Subcutaneous abdominal adipose tissue (tissue), 5 donors: ENCODE results near the gene GSN.

ENCODE experiments used
- H3K27ac ChIP-seq: one replicate; pipeline ENCODE4 v1.7.0; 2013; ENCODE audit warnings: low read depth, mild to moderate bottlenecking, inconsistent platforms, low read length, moderate library complexity
- H3K27me3 ChIP-seq, 5 donors: one replicate each; pipeline ENCODE4 v1.7.0; 2013; ENCODE audit warnings: low read length in 5 of 5, inconsistent platforms in 1 of 5; ENCODE audit not compliant: control insufficient read depth in 5 of 5, insufficient read depth in 4 of 5
- H3K36me3 ChIP-seq, 5 donors: one replicate each; pipeline ENCODE4 v1.7.0; 2013; ENCODE audit warnings: low read length in 5 of 5; ENCODE audit not compliant: control insufficient read depth in 5 of 5, insufficient read depth in 5 of 5
- H3K4me1 ChIP-seq, 5 donors: one replicate each; pipeline ENCODE4 v1.7.0; 2013; ENCODE audit warnings: low read length in 5 of 5, mild to moderate bottlenecking in 3 of 5, moderate library complexity in 1 of 5; ENCODE audit not compliant: control insufficient read depth in 5 of 5, insufficient read depth in 5 of 5
- H3K4me3 ChIP-seq, 5 donors: one replicate each; pipeline ENCODE4 v1.7.0; 2013; ENCODE audit warnings: low read length in 5 of 5, low read depth in 1 of 5
- H3K9ac ChIP-seq, 5 donors: one replicate each; pipeline ENCODE4 v1.7.0; 2013; ENCODE audit warnings: low read length in 5 of 5, mild to moderate bottlenecking in 4 of 5, moderate library complexity in 3 of 5
- H3K9me3 ChIP-seq, 5 donors: one replicate each; pipeline ENCODE4 v1.7.0; 2013; ENCODE audit warnings: low read length in 5 of 5; ENCODE audit not compliant: control insufficient read depth in 5 of 5
- donor health status: healthy.
- donor health status: healthy.
- donor health status: healthy.
- donor health status: healthy.
- donor health status: healthy.

Gene GSN

GRCh38 chr9:121358751-121359150 lies 90.8 kb downstream of the GSN start:
- peaks cover 11 to 26% (median 16%) of the 10 kb centered on the region in 5 donors for H3K36me3 ChIP-seq
- H3K4me1 ChIP-seq, result peaks cover 11 to 79% (median 60%) of the 10 kb centered on the region in 5 donors
- peak overlapping the region; percentile 62 for H3K27ac ChIP-seq
- no peaks in the 10 kb centered on the region for H3K27me3 ChIP-seq
- H3K9ac ChIP-seq, result peak overlapping the region in 3 of 5 donors; percentile 0 to 28 (median 4)
- peak overlapping the region in 1 of 5 donors; percentile 27 for H3K4me3 ChIP-seq
- H3K9me3 ChIP-seq, result no peaks in the 10 kb centered on the region

- peaks cover 12 to 81% (median 63%) of the 10 kb centered on the region in 5 donors for H3K4me1 ChIP-seq
- H3K27ac ChIP-seq, result peak overlapping the region; percentile 62
Measured at GRCh38 chr9:121359351-121360294, 91.7 kb downstream of the GSN start.

GRCh38 chr9:121360601-121361374 lies 92.8 kb downstream of the GSN start:
- no peaks in the 10 kb centered on the region for H3K27me3 ChIP-seq
- H3K4me1 ChIP-seq, result peaks cover 15 to 84% (median 74%) of the 10 kb centered on the region in 5 donors
- no peak overlapping the region for H3K4me3 ChIP-seq
- peaks cover 3 to 10% (median 5%) of the 10 kb centered on the region in 5 donors for H3K36me3 ChIP-seq
- peak overlapping the region in 3 of 5 donors; percentile 11 to 63 (median 56) for H3K9ac ChIP-seq
- H3K9me3 ChIP-seq, result no peaks in the 10 kb centered on the region
- peak overlapping the region; percentile 81 for H3K27ac ChIP-seq

More at GRCh38 chr9:121359351-121360294, 91.7 kb downstream of the GSN start:
- Histone ChIP-seq H3K27me3 (no peaks in the 10 kb centered on the region), H3K4me3 (no peak overlapping the region), H3K9ac (no peak overlapping the region), H3K9me3 (no peaks in the 10 kb centered on the region), H3K36me3 (peaks cover 4 to 18% (median 10%) of the 10 kb centered on the region in 5 donors)

GRCh38 chr9:121362813-121363621 lies 95.1 kb downstream of the GSN start:
- Histone ChIP-seq H3K27ac (peak overlapping the region; percentile 95), H3K4me1 (peaks cover 17 to 94% (median 92%) of the 10 kb centered on the region in 5 donors), H3K9ac (peak overlapping the region in 4 of 5 donors; percentile 42 to 88 (median 60)), H3K36me3 (peaks cover 0 to 8% (median 0%) of the 10 kb centered on the region in 5 donors), H3K9me3 (no peaks in the 10 kb centered on the region), H3K4me3 (peak overlapping the region in 2 of 5 donors; percentile 21 to 28), H3K27me3 (no peaks in the 10 kb centered on the region)

- H3K9ac ChIP-seq, result peak overlapping the region in 4 of 5 donors; percentile 6 to 88 (median 47)
- peak overlapping the region; percentile 95 for H3K27ac ChIP-seq
- peaks cover 17 to 94% (median 92%) of the 10 kb centered on the region in 5 donors for H3K4me1 ChIP-seq
Measured at GRCh38 chr9:121363622-121363961, 95.6 kb downstream of the GSN start.

GRCh38 chr9:121364077-121364476 lies 96.1 kb downstream of the GSN start:
- H3K27ac ChIP-seq, result peak overlapping the region; percentile 95
- peak overlapping the region; percentile 4 to 88 (median 35) for H3K9ac ChIP-seq
- H3K9me3 ChIP-seq, result no peaks in the 10 kb centered on the region
- H3K27me3 ChIP-seq, result no peaks in the 10 kb centered on the region
- peaks cover 0 to 8% (median 0%) of the 10 kb centered on the region in 5 donors for H3K36me3 ChIP-seq
- peaks cover 14 to 94% (median 87%) of the 10 kb centered on the region in 5 donors for H3K4me1 ChIP-seq
- H3K4me3 ChIP-seq, result peak overlapping the region in 1 of 5 donors; percentile 5

More at GRCh38 chr9:121363622-121363961, 95.6 kb downstream of the GSN start:
- H3K27me3 ChIP-seq, result no peaks in the 10 kb centered on the region
- H3K9me3 ChIP-seq, result no peaks in the 10 kb centered on the region
- H3K36me3 ChIP-seq, result peaks cover 0 to 8% (median 0%) of the 10 kb centered on the region in 5 donors
- H3K4me3 ChIP-seq, result no peak overlapping the region

- Histone ChIP-seq H3K27me3 (no peaks in the 10 kb centered on the region), H3K9ac (peak overlapping the region in 3 of 5 donors; percentile 35 to 88 (median 56)), H3K36me3 (peaks cover 0 to 8% (median 0%) of the 10 kb centered on the region in 5 donors), H3K4me3 (peak overlapping the region in 2 of 5 donors; percentile 5 to 7), H3K9me3 (no peaks in the 10 kb centered on the region), H3K4me1 (peaks cover 14 to 87% (median 79%) of the 10 kb centered on the region in 5 donors), H3K27ac (peak overlapping the region; percentile 95)
Measured at GRCh38 chr9:121364886-121365285, 96.9 kb downstream of the GSN start.

- Histone ChIP-seq H3K36me3 (peaks cover 0 to 8% (median 0%) of the 10 kb centered on the region in 5 donors), H3K9ac (peak overlapping the region in 1 of 5 donors; percentile 28), H3K4me1 (peaks cover 14 to 86% (median 78%) of the 10 kb centered on the region in 5 donors), H3K4me3 (no peak overlapping the region), H3K27me3 (no peaks in the 10 kb centered on the region), H3K27ac (peak overlapping the region; percentile 95), H3K9me3 (no peaks in the 10 kb centered on the region)
Measured at GRCh38 chr9:121365564-121365963, 97.6 kb downstream of the GSN start.

GRCh38 chr9:121366611-121367192 lies 98.7 kb downstream of the GSN start:
- Histone ChIP-seq H3K27me3 (no peaks in the 10 kb centered on the region), H3K4me1 (peaks cover 9 to 89% (median 75%) of the 10 kb centered on the region in 5 donors), H3K4me3 (peak overlapping the region in 3 of 5 donors; percentile 88 to 96 (median 94)), H3K36me3 (peaks cover 0 to 8% (median 0%) of the 10 kb centered on the region in 5 donors), H3K27ac (peak overlapping the region; percentile 95), H3K9me3 (no peaks in the 10 kb centered on the region), H3K9ac (no peak overlapping the region)
